AG10803 (cell line): ENCODE measurements around the gene SMAD7.

Experiments
- DNase-seq: peaks from one replicate; pipeline ENCODE4 v3.0.0; 2010; ENCODE audit warnings: low read depth
- H3K4me3 ChIP-seq: 2 replicates; pipeline ENCODE4 v1.5.1; 2011; ENCODE audit warnings: mild to moderate bottlenecking, low read length, control low read depth
- CTCF ChIP-seq: conservative IDR thresholded peaks from 2 replicates; pipeline ENCODE4 v1.5.1; 2011; ENCODE audit warnings: mild to moderate bottlenecking, low read length, control low read depth, inconsistent platforms

SMAD7 gene

GRCh38 chr18:48933578-48934414 is 17.0 kb downstream of the SMAD7 start:
- TF ChIP-seq CTCF = no peak
- H3K4me3 ChIP-seq = peak overlapping the region; percentile 3; the same call in 1 of the 2 replicates
- no peak for DNase-seq

GRCh38 chr18:48932822-48933510 is 17.8 kb downstream of the SMAD7 start:
- H3K4me3 ChIP-seq = peak overlapping the region; percentile 4
- TF ChIP-seq CTCF = no peak
- DNase-seq = no peak

GRCh38 chr18:48932462-48932818 is 18.3 kb downstream of the SMAD7 start:
- DNase-seq = no peak
- peak overlapping the region; percentile 4 for H3K4me3 ChIP-seq
- no peak for TF ChIP-seq CTCF

GRCh38 chr18:48931680-48932461 is 18.9 kb downstream of the SMAD7 start:
- no peak for DNase-seq
- no peak for TF ChIP-seq CTCF
- H3K4me3 ChIP-seq = peak overlapping the region; percentile 4

GRCh38 chr18:48930926-48931325 is 19.8 kb downstream of the SMAD7 start:
- no peak for TF ChIP-seq CTCF
- no peak for DNase-seq
- H3K4me3 ChIP-seq = no peak overlapping the region

- DNase-seq = peak; percentile 87
- H3K4me3 ChIP-seq = peak overlapping the region; percentile 36
- TF ChIP-seq CTCF = no peak
Measured at GRCh38 chr18:48929941-48930713, 20.6 kb downstream of the SMAD7 start.
